H9 (cell line): Measurements from ENCODE around the gene IGFLR1. TPM values are rescaled to one million over a fixed set of nuclear protein-coding genes. Genes with fewer than 3 reads are reported as not detected.
A peak's percentile ranks its signal among the peaks of the same experiment; 100 is the strongest.

Experiments used
- DNase-seq: peaks from one replicate; pipeline ENCODE4 v3.0.0-alpha.2; 2017
- H2AFZ ChIP-seq: one replicate; pipeline ENCODE4 v1.6.1; 2013; ENCODE audit warnings: mild to moderate bottlenecking, low read length, control low read depth, moderate library complexity
- H2AK5ac ChIP-seq: 2 replicates; pipeline ENCODE4 v1.6.1; 2013; ENCODE audit warnings: low read length, control low read depth, mixed read lengths; ENCODE audit not compliant: insufficient read length
- H2BK120ac ChIP-seq: one replicate; pipeline ENCODE4 v1.6.1; 2013; ENCODE audit warnings: low read depth, mild to moderate bottlenecking, low read length, control low read depth, inconsistent platforms; ENCODE audit not compliant: poor library complexity, severe bottlenecking
- H2BK12ac ChIP-seq: 2 replicates; pipeline ENCODE4 v1.6.1; 2013; ENCODE audit warnings: low read length, control low read depth, mixed read lengths, low read depth; ENCODE audit not compliant: insufficient read length
- H2BK15ac ChIP-seq: 2 replicates; pipeline ENCODE4 v1.6.1; 2013; ENCODE audit warnings: low read depth, low read length, control low read depth
- H2BK20ac ChIP-seq: one replicate; pipeline ENCODE4 v1.6.1; 2013; ENCODE audit warnings: low read depth, mild to moderate bottlenecking, low read length, control low read depth, inconsistent platforms; ENCODE audit not compliant: poor library complexity, severe bottlenecking
- H2BK5ac ChIP-seq: 2 replicates; pipeline ENCODE4 v1.6.1; 2013; ENCODE audit warnings: low read length, control low read depth, mixed read lengths; ENCODE audit not compliant: insufficient read length
- H3K14ac ChIP-seq: 2 replicates; pipeline ENCODE4 v1.6.1; 2013; ENCODE audit warnings: low read length, control low read depth; ENCODE audit not compliant: insufficient read depth
- H3K18ac ChIP-seq: 2 replicates; pipeline ENCODE4 v1.6.1; 2013; ENCODE audit warnings: low read depth, mild to moderate bottlenecking, mixed read lengths, low read length, control low read depth; ENCODE audit not compliant: insufficient read length
- H3K23ac ChIP-seq: 2 replicates; pipeline ENCODE4 v1.6.1; 2013; ENCODE audit warnings: low read length, control low read depth, mixed read lengths, low read depth; ENCODE audit not compliant: insufficient read length
- H3K23me2 ChIP-seq: 2 replicates; pipeline ENCODE4 v1.6.1; 2013; ENCODE audit warnings: low read depth, mild to moderate bottlenecking, mixed read lengths, low read length, control low read depth; ENCODE audit not compliant: insufficient read length, poor library complexity, severe bottlenecking
- H3K27ac ChIP-seq: 2 replicates; pipeline ENCODE4 v1.5.1; 2013; ENCODE audit warnings: low read length, control low read depth, mixed read lengths, low read depth; ENCODE audit not compliant: insufficient read length
- H3K27me3 ChIP-seq: 2 replicates; pipeline ENCODE4 v1.6.1; 2013; ENCODE audit warnings: low read length, control low read depth, inconsistent platforms; ENCODE audit not compliant: insufficient read depth
- H3K4ac ChIP-seq: 2 replicates; pipeline ENCODE4 v1.6.1; 2013; ENCODE audit warnings: low read depth, mild to moderate bottlenecking, control low read depth, inconsistent platforms, low read length, moderate library complexity
- H3K4me1 ChIP-seq: 2 replicates; pipeline ENCODE4 v1.6.1; 2013; ENCODE audit warnings: low read length, control low read depth, inconsistent platforms; ENCODE audit not compliant: insufficient read depth
- H3K4me2 ChIP-seq: 2 replicates; pipeline ENCODE4 v1.6.1; 2013; ENCODE audit warnings: low read length, control low read depth, mixed read lengths; ENCODE audit not compliant: insufficient read length, insufficient read depth
- H3K56ac ChIP-seq: 2 replicates; pipeline ENCODE4 v1.6.1; 2013; ENCODE audit warnings: low read depth, mild to moderate bottlenecking, mixed read lengths, low read length, control low read depth; ENCODE audit not compliant: insufficient read length
- H3K79me1 ChIP-seq: 2 replicates; pipeline ENCODE4 v1.6.1; 2013; ENCODE audit warnings: low read depth, mild to moderate bottlenecking, moderate library complexity, low read length, control low read depth, inconsistent platforms; ENCODE audit not compliant: insufficient read depth, poor library complexity, severe bottlenecking
- H3K79me2 ChIP-seq: 2 replicates; pipeline ENCODE4 v1.6.1; 2013; ENCODE audit warnings: low read length, control low read depth, inconsistent platforms; ENCODE audit not compliant: insufficient read depth
- H3K9ac ChIP-seq: 2 replicates; pipeline ENCODE4 v1.6.1; 2013; ENCODE audit warnings: low read length, control low read depth, mixed read lengths; ENCODE audit not compliant: insufficient read length; ENCODE audit errors: extremely low read depth
- H3K9me3 ChIP-seq: one replicate; pipeline ENCODE4 v1.6.1; 2013; ENCODE audit warnings: low read depth, low read length, inconsistent platforms; ENCODE audit not compliant: control insufficient read depth
- H3T11ph ChIP-seq: one replicate; pipeline ENCODE4 v1.6.1; 2013; ENCODE audit warnings: mild to moderate bottlenecking, low read length, control low read depth, inconsistent platforms
- H4K20me1 ChIP-seq: one replicate; pipeline ENCODE4 v1.6.1; 2013; ENCODE audit not compliant: control insufficient read depth, insufficient read length, insufficient read depth
- H4K5ac ChIP-seq: 2 replicates; pipeline ENCODE4 v1.6.1; 2013; ENCODE audit warnings: low read depth, mild to moderate bottlenecking, mixed read lengths, low read length, control low read depth; ENCODE audit not compliant: insufficient read length
- H4K8ac ChIP-seq: replicated peaks from 2 replicates; pipeline ENCODE4 v1.6.1; 2013; ENCODE audit warnings: low read length, control low read depth, mixed read lengths, low read depth; ENCODE audit not compliant: insufficient read length
- H4K91ac ChIP-seq: 2 replicates; pipeline ENCODE4 v1.6.1; 2013; ENCODE audit warnings: low read depth, mild to moderate bottlenecking, moderate library complexity, mixed read lengths, low read length, control low read depth; ENCODE audit not compliant: insufficient read length
- H3K27ac Mint-ChIP-seq, 3 experiments: 2 replicates in 2 of 3; 3 replicates in 1 of 3; pipeline ENCODE4 v1.8.0; 2020 to 2021; ENCODE audit warnings: mixed read lengths in 3 of 3, mild to moderate bottlenecking in 1 of 3, moderate library complexity in 1 of 3
- H3K27me3 Mint-ChIP-seq: 2 replicates; pipeline ENCODE4 v1.8.0; 2021; ENCODE audit warnings: low read depth, mild to moderate bottlenecking, moderate library complexity, mixed read lengths
- H3K36me3 Mint-ChIP-seq, 3 experiments: 2 replicates in 2 of 3; 3 replicates in 1 of 3; pipeline ENCODE4 v1.8.0; 2020 to 2021; ENCODE audit warnings: low read depth in 3 of 3, mixed read lengths in 3 of 3; ENCODE audit not compliant: insufficient read depth in 1 of 3
- H3K4me1 Mint-ChIP-seq, 2 experiments: 2 replicates each; pipeline ENCODE4 v1.8.0; 2020; ENCODE audit warnings: mixed read lengths in 2 of 2
- H3K4me3 Mint-ChIP-seq, 2 experiments: 2 replicates in 1 of 2; 3 replicates in 1 of 2; pipeline ENCODE4 v1.8.0; 2020 to 2021; ENCODE audit warnings: mild to moderate bottlenecking in 2 of 2, mixed read lengths in 2 of 2, moderate library complexity in 1 of 2
- H3K9me3 Mint-ChIP-seq, 2 experiments: 2 replicates in 1 of 2; 3 replicates in 1 of 2; pipeline ENCODE4 v1.8.0; 2020; ENCODE audit warnings: mild to moderate bottlenecking in 2 of 2, mixed read lengths in 2 of 2, moderate library complexity in 1 of 2
- WGBS: extraction: QIAGEN DNeasy Blood & Tissue Kit; methylation state at CpG from one replicate; pipeline ENCODE4 v1.1.7; 2013; ENCODE audit warnings: missing lambda C conversion rate, low lambda C conversion rate, mixed read lengths; ENCODE audit not compliant: insufficient read length; ENCODE audit errors: extremely low coverage; 5-methylcytosine and 5-hydroxymethylcytosine counted together
- total RNA-seq: library from RNA; stranded (reverse); gene quantifications from 2 replicates; pipeline ENCODE4 v1.2.1, GENCODE V29; 2021
- TF ChIP-seq, protein P1 (sequence below): fragments of 200-600 bp; sonication (generic); conservative IDR thresholded peaks from 3 replicates; pipeline ENCODE4 v1.8.0; 2021; ENCODE audit warnings: antibody characterized with exemption, mild to moderate bottlenecking

IGFLR1 gene
- total RNA-seq, 1 experiment from 2014 or later: 2.9 TPM

DNA sequence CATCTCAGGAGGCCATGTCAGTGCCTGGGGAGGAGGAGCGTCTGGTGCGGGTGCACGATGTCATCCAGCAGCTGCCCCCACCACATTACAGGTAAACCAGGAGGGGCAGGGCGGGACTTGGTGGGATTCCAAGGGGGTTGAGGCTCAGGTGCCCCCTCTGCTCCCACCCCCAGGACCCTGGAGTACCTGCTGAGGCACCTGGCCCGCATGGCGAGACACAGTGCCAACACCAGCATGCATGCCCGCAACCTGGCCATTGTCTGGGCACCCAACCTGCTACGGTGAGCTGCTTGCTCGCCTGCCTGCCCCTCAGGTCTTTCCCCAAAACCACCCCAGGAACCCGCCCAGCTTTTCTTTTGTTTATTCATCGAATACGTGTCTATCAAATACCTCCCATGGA is 40.3 kb upstream of the IGFLR1 start:
- Histone ChIP-seq H3K23ac (no peak overlapping the region), H2BK120ac (no peak overlapping the region), H4K20me1 (no peaks in the 10 kb centered on the region), H3K56ac (no peak overlapping the region), H3K18ac (no peak overlapping the region), H3K4ac (no peak overlapping the region), H4K91ac (no peak overlapping the region), H4K5ac (no peak overlapping the region), H3K23me2 (peaks cover 7% of the 10 kb centered on the region), H2AK5ac (no peak overlapping the region), H2BK5ac (no peak overlapping the region), H3K9ac (no peak overlapping the region), H3K27ac (no peak overlapping the region), H4K8ac (no peak overlapping the region), H3T11ph (no peak overlapping the region), H2BK12ac (no peak overlapping the region), H3K14ac (no peak overlapping the region; the same call in 1 of the 2 replicates), H3K4me2 (no peak overlapping the region), H2AFZ (no peak overlapping the region), H2BK20ac (no peak overlapping the region), H2BK15ac (no peak overlapping the region), H3K79me2 (no peaks in the 10 kb centered on the region), H3K79me1 (no peaks in the 10 kb centered on the region), H3K9me3 (no peaks in the 10 kb centered on the region), H3K27me3 (no peaks in the 10 kb centered on the region), H3K4me1 (no peaks in the 10 kb centered on the region)
- peaks cover 6% of the 10 kb centered on the region for H3K27me3 Mint-ChIP-seq
- DNase-seq: no peak
- H3K27ac Mint-ChIP-seq: no peak overlapping the region
- H3K4me3 Mint-ChIP-seq: peak overlapping the region in 1 of 2 experiments; percentile 61; a peak in 2 of 5 replicates
- H3K36me3 Mint-ChIP-seq: peaks cover 0 to 8% (median 2%) of the 10 kb centered on the region in 3 experiments; a peak in 1 of 7 replicates
- TF ChIP-seq, protein P1, sequence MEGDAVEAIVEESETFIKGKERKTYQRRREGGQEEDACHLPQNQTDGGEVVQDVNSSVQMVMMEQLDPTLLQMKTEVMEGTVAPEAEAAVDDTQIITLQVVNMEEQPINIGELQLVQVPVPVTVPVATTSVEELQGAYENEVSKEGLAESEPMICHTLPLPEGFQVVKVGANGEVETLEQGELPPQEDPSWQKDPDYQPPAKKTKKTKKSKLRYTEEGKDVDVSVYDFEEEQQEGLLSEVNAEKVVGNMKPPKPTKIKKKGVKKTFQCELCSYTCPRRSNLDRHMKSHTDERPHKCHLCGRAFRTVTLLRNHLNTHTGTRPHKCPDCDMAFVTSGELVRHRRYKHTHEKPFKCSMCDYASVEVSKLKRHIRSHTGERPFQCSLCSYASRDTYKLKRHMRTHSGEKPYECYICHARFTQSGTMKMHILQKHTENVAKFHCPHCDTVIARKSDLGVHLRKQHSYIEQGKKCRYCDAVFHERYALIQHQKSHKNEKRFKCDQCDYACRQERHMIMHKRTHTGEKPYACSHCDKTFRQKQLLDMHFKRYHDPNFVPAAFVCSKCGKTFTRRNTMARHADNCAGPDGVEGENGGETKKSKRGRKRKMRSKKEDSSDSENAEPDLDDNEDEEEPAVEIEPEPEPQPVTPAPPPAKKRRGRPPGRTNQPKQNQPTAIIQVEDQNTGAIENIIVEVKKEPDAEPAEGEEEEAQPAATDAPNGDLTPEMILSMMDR: no peak
- no CpG with 5 or more reads among the region's 12 CpGs for WGBS
- peaks cover 26 to 39% of the 10 kb centered on the region in 2 experiments for H3K4me1 Mint-ChIP-seq
- H3K9me3 Mint-ChIP-seq: no peaks in the 10 kb centered on the region; a peak in 1 of 5 replicates
